ENCODE results near the gene GP1BB.

The GP1BB gene

DNA sequence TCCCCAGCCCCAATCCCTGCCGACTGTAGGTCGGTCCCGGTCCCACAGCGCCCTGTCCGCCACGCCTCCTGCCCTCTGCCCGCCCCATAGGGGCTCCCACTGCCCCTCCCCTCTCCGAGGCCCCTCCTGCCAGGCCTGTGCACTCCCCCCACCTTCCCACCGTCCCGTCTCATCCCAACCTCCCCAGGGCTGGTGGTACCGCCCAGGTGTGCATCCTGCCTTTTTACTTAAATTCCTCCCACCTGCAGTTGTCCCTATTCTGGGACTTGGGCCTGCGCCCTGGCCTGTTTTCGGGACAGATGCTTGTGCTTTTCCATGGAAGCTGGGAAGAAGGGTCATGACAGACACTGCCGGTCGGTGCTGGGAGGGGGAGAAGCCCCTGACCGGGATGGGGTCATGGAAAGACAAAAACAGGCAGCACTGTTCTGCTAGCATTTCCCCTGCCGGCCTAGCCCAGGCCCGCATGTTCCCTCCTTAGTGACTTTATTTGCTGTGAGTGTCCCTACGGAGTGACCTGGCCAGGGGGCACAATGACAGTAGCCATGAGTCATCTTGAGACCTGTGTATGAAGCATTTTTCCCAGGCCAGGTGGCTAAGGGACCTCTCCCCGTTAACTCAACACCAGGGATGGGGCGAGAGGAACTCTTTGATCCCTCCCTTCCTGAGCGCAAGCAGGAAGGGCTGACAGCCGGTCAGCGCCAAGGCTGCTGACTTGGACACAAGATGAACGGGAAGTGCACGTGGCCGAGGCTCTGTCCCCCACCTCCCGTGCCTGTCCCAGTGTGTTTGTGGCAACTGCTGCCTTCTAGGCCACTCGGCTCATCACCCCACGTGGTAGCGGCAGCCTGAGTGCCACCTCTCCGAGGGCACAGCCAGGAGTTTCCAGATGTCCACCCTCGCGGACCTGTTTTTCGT, 44.3 kb downstream of the GP1BB start:
- DNase-seq, result no peak

DNA sequence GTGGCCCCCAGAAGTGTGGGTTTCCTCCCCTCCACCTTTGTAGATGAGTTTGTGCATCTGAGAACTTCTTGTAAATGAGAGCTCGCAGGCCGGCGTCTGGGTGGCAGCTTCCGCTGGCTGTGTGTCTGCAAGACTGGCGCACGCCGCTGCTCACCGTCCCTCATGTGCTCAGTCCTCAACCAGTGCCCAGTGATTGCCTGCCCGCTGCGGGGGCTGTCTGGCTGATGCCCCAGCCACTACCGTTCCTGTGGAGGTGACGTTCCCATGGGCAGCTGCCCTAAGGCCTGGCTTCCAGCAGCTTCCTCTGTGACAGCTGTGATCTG, 46.0 kb downstream of the GP1BB start:
- DNase-seq, result no peak

- no peak for DNase-seq
These were observed 47.2 kb downstream of the GP1BB start for GRCh38 chr22:19770349-19771220.

- DNase-seq, result no peak
These were observed 49.0 kb downstream of the GP1BB start for GRCh38 chr22:19772422-19772672.

GRCh38 chr22:19772673-19773469, 49.5 kb downstream of the GP1BB start:
- DNase-seq, result no peak

- DNase-seq, result no peak
These were observed 50.2 kb downstream of the GP1BB start for GRCh38 chr22:19773470-19774040.
